ENCODE results near the gene ZNF18. TPM values are rescaled to one million over a fixed set of nuclear protein-coding genes. Genes with fewer than 3 reads are reported as not detected.

The ZNF18 gene
- total RNA-seq, 1 donor from 2014 or later: 5.3 TPM

- no peak overlapping the region for H3K27ac Mint-ChIP-seq (ENCODE audit: unreplicated experiment)
- H3K4me1 Mint-ChIP-seq (ENCODE audit: unreplicated experiment): peaks cover 6% of the 10 kb centered on the region
- no peaks in the 10 kb centered on the region for H3K36me3 Mint-ChIP-seq (ENCODE audit: low read depth, unreplicated experiment)
- no peak for TF ChIP-seq CTCF (IDR thresholded peaks at IDR 0.05; ENCODE audit: unreplicated experiment)
- no peak overlapping the region for H3K4me3 Mint-ChIP-seq (ENCODE audit: unreplicated experiment)
- DNase-seq (ENCODE audit: low spot score): no peak
- no peaks in the 10 kb centered on the region for H3K9me3 Mint-ChIP-seq (ENCODE audit: unreplicated experiment)
- no peaks in the 10 kb centered on the region for H3K27me3 Mint-ChIP-seq (ENCODE audit: unreplicated experiment)
Measured at GRCh38 chr17:12037970-12038369, 40.7 kb upstream of the ZNF18 start.

GRCh38 chr17:12035673-12036072, 38.4 kb upstream of the ZNF18 start:
- no peak overlapping the region for H3K27ac Mint-ChIP-seq (ENCODE audit: unreplicated experiment)

GRCh38 chr17:12034538-12034937, 37.3 kb upstream of the ZNF18 start:
- H3K27ac Mint-ChIP-seq (ENCODE audit: unreplicated experiment): no peak overlapping the region
- peaks cover 17% of the 10 kb centered on the region for H3K4me1 Mint-ChIP-seq (ENCODE audit: unreplicated experiment)
- no peak for DNase-seq (ENCODE audit: low spot score)
- no peak for TF ChIP-seq CTCF (IDR thresholded peaks at IDR 0.05; ENCODE audit: unreplicated experiment)
- H3K36me3 Mint-ChIP-seq (ENCODE audit: low read depth, unreplicated experiment): no peaks in the 10 kb centered on the region
- no peaks in the 10 kb centered on the region for H3K9me3 Mint-ChIP-seq (ENCODE audit: unreplicated experiment)
- no peak overlapping the region for H3K4me3 Mint-ChIP-seq (ENCODE audit: unreplicated experiment)
- no peaks in the 10 kb centered on the region for H3K27me3 Mint-ChIP-seq (ENCODE audit: unreplicated experiment)

More at GRCh38 chr17:12035673-12036072, 38.4 kb upstream of the ZNF18 start:
- no peak overlapping the region for H3K4me3 Mint-ChIP-seq (ENCODE audit: unreplicated experiment)
- no peaks in the 10 kb centered on the region for H3K9me3 Mint-ChIP-seq (ENCODE audit: unreplicated experiment)
- DNase-seq (ENCODE audit: low spot score): no peak
- H3K36me3 Mint-ChIP-seq (ENCODE audit: low read depth, unreplicated experiment): no peaks in the 10 kb centered on the region
- H3K27me3 Mint-ChIP-seq (ENCODE audit: unreplicated experiment): no peaks in the 10 kb centered on the region
- no peak for TF ChIP-seq CTCF (IDR thresholded peaks at IDR 0.05; ENCODE audit: unreplicated experiment)
- peaks cover 15% of the 10 kb centered on the region for H3K4me1 Mint-ChIP-seq (ENCODE audit: unreplicated experiment)

GRCh38 chr17:12028611-12029010, 31.3 kb upstream of the ZNF18 start:
- Mint-ChIP-seq H3K9me3 (ENCODE audit: unreplicated experiment) (no peaks in the 10 kb centered on the region), H3K27me3 (ENCODE audit: unreplicated experiment) (no peaks in the 10 kb centered on the region), H3K4me3 (ENCODE audit: unreplicated experiment) (no peak overlapping the region), H3K36me3 (ENCODE audit: low read depth, unreplicated experiment) (no peaks in the 10 kb centered on the region), H3K4me1 (ENCODE audit: unreplicated experiment) (peaks cover 11% of the 10 kb centered on the region), H3K27ac (ENCODE audit: unreplicated experiment) (no peak overlapping the region)
- no peak for TF ChIP-seq CTCF (IDR thresholded peaks at IDR 0.05; ENCODE audit: unreplicated experiment)
- no peak for DNase-seq (ENCODE audit: low spot score)

GRCh38 chr17:12027658-12028057, 30.4 kb upstream of the ZNF18 start:
- Mint-ChIP-seq H3K4me3 (ENCODE audit: unreplicated experiment) (no peak overlapping the region), H3K9me3 (ENCODE audit: unreplicated experiment) (no peaks in the 10 kb centered on the region), H3K27ac (ENCODE audit: unreplicated experiment) (no peak overlapping the region), H3K36me3 (ENCODE audit: low read depth, unreplicated experiment) (no peaks in the 10 kb centered on the region), H3K27me3 (ENCODE audit: unreplicated experiment) (no peaks in the 10 kb centered on the region), H3K4me1 (ENCODE audit: unreplicated experiment) (peaks cover 11% of the 10 kb centered on the region)
- no peak for TF ChIP-seq CTCF (IDR thresholded peaks at IDR 0.05; ENCODE audit: unreplicated experiment)
- DNase-seq (ENCODE audit: low spot score): no peak
